HCT116 (cell line): ENCODE results near the gene ARPC1A.

Experiments
- CEBPB ChIP-seq: IDR thresholded peaks from 2 replicates; pipeline ENCODE4 v1.6.1; 2012; ENCODE audit warnings: low read depth
- EGR1 ChIP-seq: IDR thresholded peaks from 2 replicates; pipeline ENCODE4 v1.6.1; 2012; ENCODE audit warnings: low read depth
- EZH2 ChIP-seq: fragments of 200-600 bp; sonication (generic); IDR thresholded peaks from 2 replicates; pipeline ENCODE4 v1.6.1; 2017; ENCODE audit warnings: antibody characterized with exemption, mixed run types
- EZH2phosphoT487 ChIP-seq: fragments of 200-600 bp; IDR thresholded peaks from 2 replicates; pipeline ENCODE4 v1.6.1; 2018; ENCODE audit warnings: antibody characterized with exemption, borderline replicate concordance
- POLR2A ChIP-seq: IDR thresholded peaks from 2 replicates; pipeline ENCODE4 v1.7.0; 2011; ENCODE audit warnings: borderline replicate concordance; ENCODE audit not compliant: insufficient read depth, insufficient read length; ENCODE audit errors: extremely low read depth
- POLR2AphosphoS5 ChIP-seq: IDR thresholded peaks from 2 replicates; pipeline ENCODE4 v1.6.1; 2011; ENCODE audit warnings: mild to moderate bottlenecking, low read depth, low read length, moderate library complexity
- RAD21 ChIP-seq: IDR thresholded peaks from 2 replicates; pipeline ENCODE4 v1.6.1; 2012; ENCODE audit warnings: low read depth, mild to moderate bottlenecking
- SIN3A ChIP-seq: IDR thresholded peaks from 2 replicates; pipeline ENCODE4 v1.6.1; 2012; ENCODE audit warnings: low read depth
- ZNF274 ChIP-seq: fragments of 200-500 bp; sonication (Bioruptor generic); IDR thresholded peaks from 2 replicates; pipeline ENCODE4 v1.6.1; 2014; ENCODE audit warnings: mild to moderate bottlenecking, low read depth, low read length, inconsistent platforms
- TF ChIP-seq, protein P1 (sequence below), 3 experiments: fragments of 200-600 bp in 1 of 3; sonication (generic) in 1 of 3; IDR thresholded peaks in 2 of 3; conservative IDR thresholded peaks in 1 of 3; 2 replicates each; pipeline ENCODE4 v1.5.1; 2012 to 2017; ENCODE audit warnings: low read depth in 2 of 3, low read length in 2 of 3, antibody characterized with exemption in 1 of 3, borderline replicate concordance in 1 of 3, control low read depth in 1 of 3, mild to moderate bottlenecking in 1 of 3, mixed read lengths in 1 of 3, mixed run types in 1 of 3, moderate library complexity in 1 of 3; ENCODE audit not compliant: insufficient read depth in 1 of 3
- TF ChIP-seq, protein P2 (sequence below): IDR thresholded peaks from 2 replicates; pipeline ENCODE4 v1.6.1; 2012

DNA sequence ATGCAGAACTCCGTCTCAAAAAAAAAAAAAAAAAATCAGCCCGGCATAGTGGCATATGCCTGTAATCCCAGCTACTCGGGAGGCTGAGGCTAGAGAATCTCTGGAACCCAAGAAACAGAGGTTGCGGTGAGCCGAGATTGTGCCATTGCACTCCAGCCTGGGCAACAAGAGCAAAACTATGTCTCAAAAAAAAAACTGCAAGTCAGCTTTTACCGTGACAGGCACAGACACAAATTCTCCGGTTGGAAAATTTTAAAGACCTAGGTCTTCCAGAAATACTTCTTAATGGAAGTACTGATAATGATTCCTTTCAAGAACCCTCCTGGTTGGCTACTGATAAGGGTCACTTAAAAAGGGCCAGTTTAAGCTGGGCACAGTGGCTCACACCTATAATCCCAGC lies 29.4 kb downstream of the ARPC1A start:
- TF ChIP-seq, protein P1, sequence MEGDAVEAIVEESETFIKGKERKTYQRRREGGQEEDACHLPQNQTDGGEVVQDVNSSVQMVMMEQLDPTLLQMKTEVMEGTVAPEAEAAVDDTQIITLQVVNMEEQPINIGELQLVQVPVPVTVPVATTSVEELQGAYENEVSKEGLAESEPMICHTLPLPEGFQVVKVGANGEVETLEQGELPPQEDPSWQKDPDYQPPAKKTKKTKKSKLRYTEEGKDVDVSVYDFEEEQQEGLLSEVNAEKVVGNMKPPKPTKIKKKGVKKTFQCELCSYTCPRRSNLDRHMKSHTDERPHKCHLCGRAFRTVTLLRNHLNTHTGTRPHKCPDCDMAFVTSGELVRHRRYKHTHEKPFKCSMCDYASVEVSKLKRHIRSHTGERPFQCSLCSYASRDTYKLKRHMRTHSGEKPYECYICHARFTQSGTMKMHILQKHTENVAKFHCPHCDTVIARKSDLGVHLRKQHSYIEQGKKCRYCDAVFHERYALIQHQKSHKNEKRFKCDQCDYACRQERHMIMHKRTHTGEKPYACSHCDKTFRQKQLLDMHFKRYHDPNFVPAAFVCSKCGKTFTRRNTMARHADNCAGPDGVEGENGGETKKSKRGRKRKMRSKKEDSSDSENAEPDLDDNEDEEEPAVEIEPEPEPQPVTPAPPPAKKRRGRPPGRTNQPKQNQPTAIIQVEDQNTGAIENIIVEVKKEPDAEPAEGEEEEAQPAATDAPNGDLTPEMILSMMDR (IDR thresholded peaks at IDR 0.05 in 2 of 3, conservative IDR thresholded peaks at IDR 0.05 in 1 of 3; ENCODE audit: borderline replicate concordance in 1 of 3, insufficient read depth in 1 of 3, low read depth in 2 of 3, low read length in 2 of 3) = no peak
- TF ChIP-seq POLR2A (no peak), ZNF274 (no peak), EGR1 (no peak), POLR2AphosphoS5 (no peak), EZH2phosphoT487 (no peak), EZH2 (no peak), SIN3A (no peak), CEBPB (no peak), RAD21 (no peak)
- TF ChIP-seq, protein P2, sequence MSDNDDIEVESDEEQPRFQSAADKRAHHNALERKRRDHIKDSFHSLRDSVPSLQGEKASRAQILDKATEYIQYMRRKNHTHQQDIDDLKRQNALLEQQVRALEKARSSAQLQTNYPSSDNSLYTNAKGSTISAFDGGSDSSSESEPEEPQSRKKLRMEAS = no peak
